IPS-18a (cell line): ENCODE data around the gene HDAC4.

ENCODE experiments used
- H3K27ac ChIP-seq: one replicate; pipeline ENCODE4 v1.5.1; 2013; ENCODE audit warnings: low read length
- H3K27me3 ChIP-seq: one replicate; pipeline ENCODE4 v1.6.1; 2013; ENCODE audit warnings: mild to moderate bottlenecking, low read length; ENCODE audit not compliant: control insufficient read depth, insufficient read depth
- H3K36me3 ChIP-seq: one replicate; pipeline ENCODE4 v1.6.1; 2013; ENCODE audit warnings: low read depth, low read length; ENCODE audit not compliant: control insufficient read depth
- H3K4me1 ChIP-seq: one replicate; pipeline ENCODE4 v1.6.1; 2013; ENCODE audit warnings: low read depth, low read length; ENCODE audit not compliant: control insufficient read depth
- H3K4me3 ChIP-seq: one replicate; pipeline ENCODE4 v1.5.1; 2013; ENCODE audit warnings: low read length
- H3K9ac ChIP-seq: one replicate; pipeline ENCODE4 v1.6.1; 2013; ENCODE audit warnings: mild to moderate bottlenecking, low read length, moderate library complexity
- H3K9me3 ChIP-seq: one replicate; pipeline ENCODE4 v1.6.1; 2013; ENCODE audit warnings: low read depth, low read length; ENCODE audit not compliant: control insufficient read depth

HDAC4 gene

GRCh38 chr2:239401881-239402233 is 1.0 kb upstream of the HDAC4 start:
- H3K27ac ChIP-seq = peak overlapping the region; percentile 99

GRCh38 chr2:239401067-239401880 is 454 bp upstream of the HDAC4 start:
- peak overlapping the region; percentile 88 for H3K4me3 ChIP-seq
- peak overlapping the region; percentile 99 for H3K27ac ChIP-seq
- no peaks in the 10 kb centered on the region for H3K27me3 ChIP-seq
- H3K36me3 ChIP-seq = no peaks in the 10 kb centered on the region
- H3K4me1 ChIP-seq = peaks cover 24% of the 10 kb centered on the region
- no peaks in the 10 kb centered on the region for H3K9me3 ChIP-seq
- H3K9ac ChIP-seq = peak overlapping the region; percentile 98

More at GRCh38 chr2:239401881-239402233, 1.0 kb upstream of the HDAC4 start:
- H3K4me3 ChIP-seq = peak overlapping the region; percentile 88
- no peaks in the 10 kb centered on the region for H3K27me3 ChIP-seq
- H3K4me1 ChIP-seq = peaks cover 24% of the 10 kb centered on the region
- no peaks in the 10 kb centered on the region for H3K9me3 ChIP-seq
- H3K36me3 ChIP-seq = no peaks in the 10 kb centered on the region
- peak overlapping the region; percentile 98 for H3K9ac ChIP-seq

- Histone ChIP-seq H3K27me3 (no peaks in the 10 kb centered on the region), H3K36me3 (no peaks in the 10 kb centered on the region), H3K4me3 (peak overlapping the region; percentile 75), H3K4me1 (peaks cover 24% of the 10 kb centered on the region), H3K9me3 (no peaks in the 10 kb centered on the region), H3K27ac (no peak overlapping the region), H3K9ac (peak overlapping the region; percentile 67)
Observed at GRCh38 chr2:239399921-239400595, 762 bp downstream of the HDAC4 start.

- H3K36me3 ChIP-seq = no peaks in the 10 kb centered on the region
- H3K27ac ChIP-seq = no peak overlapping the region
- H3K27me3 ChIP-seq = no peaks in the 10 kb centered on the region
- H3K4me1 ChIP-seq = peaks cover 24% of the 10 kb centered on the region
- H3K9me3 ChIP-seq = no peaks in the 10 kb centered on the region
- H3K4me3 ChIP-seq = peak overlapping the region; percentile 75
- peak overlapping the region; percentile 67 for H3K9ac ChIP-seq
Observed at GRCh38 chr2:239399433-239399920, 1.3 kb downstream of the HDAC4 start.

GRCh38 chr2:239398521-239398921 is 2.3 kb downstream of the HDAC4 start:
- no peak overlapping the region for H3K27ac ChIP-seq
- peak overlapping the region; percentile 75 for H3K4me3 ChIP-seq
- no peak overlapping the region for H3K9ac ChIP-seq
- no peaks in the 10 kb centered on the region for H3K9me3 ChIP-seq
- H3K36me3 ChIP-seq = no peaks in the 10 kb centered on the region
- no peaks in the 10 kb centered on the region for H3K27me3 ChIP-seq
- peaks cover 24% of the 10 kb centered on the region for H3K4me1 ChIP-seq

- H3K36me3 ChIP-seq = no peaks in the 10 kb centered on the region
- no peak overlapping the region for H3K27ac ChIP-seq
- no peaks in the 10 kb centered on the region for H3K9me3 ChIP-seq
- no peaks in the 10 kb centered on the region for H3K27me3 ChIP-seq
- H3K4me1 ChIP-seq = peaks cover 24% of the 10 kb centered on the region
- H3K4me3 ChIP-seq = no peak overlapping the region
- no peak overlapping the region for H3K9ac ChIP-seq
Observed at GRCh38 chr2:239397931-239398471, 2.8 kb downstream of the HDAC4 start.

- peaks cover 19% of the 10 kb centered on the region for H3K4me1 ChIP-seq
- no peak overlapping the region for H3K27ac ChIP-seq
Observed at GRCh38 chr2:239396881-239397681, 3.7 kb downstream of the HDAC4 start.

GRCh38 chr2:239395524-239395923 is 5.3 kb downstream of the HDAC4 start:
- no peak overlapping the region for H3K27ac ChIP-seq
- no peaks in the 10 kb centered on the region for H3K36me3 ChIP-seq
- H3K9ac ChIP-seq = no peak overlapping the region
- H3K27me3 ChIP-seq = no peaks in the 10 kb centered on the region
- no peak overlapping the region for H3K4me3 ChIP-seq
- no peaks in the 10 kb centered on the region for H3K9me3 ChIP-seq
- H3K4me1 ChIP-seq = peaks cover 18% of the 10 kb centered on the region

More at GRCh38 chr2:239396881-239397681, 3.7 kb downstream of the HDAC4 start:
- Histone ChIP-seq H3K9ac (no peak overlapping the region), H3K4me3 (no peak overlapping the region), H3K36me3 (no peaks in the 10 kb centered on the region), H3K27me3 (no peaks in the 10 kb centered on the region), H3K9me3 (no peaks in the 10 kb centered on the region)

GRCh38 chr2:239394978-239395377 is 5.8 kb downstream of the HDAC4 start:
- H3K4me3 ChIP-seq = no peak overlapping the region
- no peaks in the 10 kb centered on the region for H3K27me3 ChIP-seq
- no peaks in the 10 kb centered on the region for H3K36me3 ChIP-seq
- peaks cover 18% of the 10 kb centered on the region for H3K4me1 ChIP-seq
- no peaks in the 10 kb centered on the region for H3K9me3 ChIP-seq
- no peak overlapping the region for H3K27ac ChIP-seq
- H3K9ac ChIP-seq = no peak overlapping the region

- Histone ChIP-seq H3K9me3 (no peaks in the 10 kb centered on the region), H3K9ac (no peak overlapping the region), H3K4me3 (no peak overlapping the region), H3K27ac (no peak overlapping the region), H3K27me3 (no peaks in the 10 kb centered on the region), H3K36me3 (no peaks in the 10 kb centered on the region), H3K4me1 (peaks cover 16% of the 10 kb centered on the region)
Observed at GRCh38 chr2:239394346-239394945, 6.4 kb downstream of the HDAC4 start.

- H3K27ac ChIP-seq = no peak overlapping the region
- H3K36me3 ChIP-seq = no peaks in the 10 kb centered on the region
- peaks cover 11% of the 10 kb centered on the region for H3K4me1 ChIP-seq
- no peak overlapping the region for H3K4me3 ChIP-seq
- no peaks in the 10 kb centered on the region for H3K27me3 ChIP-seq
- no peaks in the 10 kb centered on the region for H3K9me3 ChIP-seq
- no peak overlapping the region for H3K9ac ChIP-seq
Observed at GRCh38 chr2:239393941-239394340, 6.9 kb downstream of the HDAC4 start.
